Trophoblast cell (in vitro differentiated cells and primary cell): Measurements from ENCODE around the gene WNT5A.
A peak's percentile ranks its signal among the peaks of the same experiment; 100 is the strongest.

Experiments used
- DNase-seq, 2 donors: peaks; one replicate each; pipeline ENCODE4 v3.0.0-alpha.2; 2016
- H2AFZ ChIP-seq: 2 replicates; pipeline ENCODE4 v1.6.1; 2013; ENCODE audit warnings: low read length, moderate library complexity, mild to moderate bottlenecking; ENCODE audit not compliant: insufficient read depth, poor library complexity
- H2AK5ac ChIP-seq: 2 replicates; pipeline ENCODE4 v1.6.1; 2013; ENCODE audit warnings: mild to moderate bottlenecking, low read length
- H2BK120ac ChIP-seq: 2 replicates; pipeline ENCODE4 v1.6.1; 2013; ENCODE audit warnings: low read length, mild to moderate bottlenecking, moderate library complexity; ENCODE audit not compliant: insufficient read depth, poor library complexity
- H2BK12ac ChIP-seq: 2 replicates; pipeline ENCODE4 v1.6.1; 2013; ENCODE audit warnings: mild to moderate bottlenecking, low read length, moderate library complexity
- H2BK5ac ChIP-seq: 2 replicates; pipeline ENCODE4 v1.6.1; 2013; ENCODE audit warnings: low read length, low read depth, moderate library complexity, mild to moderate bottlenecking; ENCODE audit not compliant: poor library complexity
- H3K14ac ChIP-seq: 2 replicates; pipeline ENCODE4 v1.6.1; 2013; ENCODE audit warnings: mild to moderate bottlenecking, low read length
- H3K18ac ChIP-seq: 2 replicates; pipeline ENCODE4 v1.6.1; 2013; ENCODE audit warnings: mild to moderate bottlenecking, low read length
- H3K23ac ChIP-seq: 2 replicates; pipeline ENCODE4 v1.6.1; 2013; ENCODE audit warnings: low read length
- H3K27ac ChIP-seq: 2 replicates; pipeline ENCODE4 v1.5.1; 2013; ENCODE audit warnings: low read depth, mild to moderate bottlenecking, inconsistent platforms, low read length, moderate library complexity
- H3K27me3 ChIP-seq: 2 replicates; pipeline ENCODE4 v1.6.1; 2013; ENCODE audit warnings: inconsistent platforms, mild to moderate bottlenecking, low read length, moderate library complexity; ENCODE audit not compliant: insufficient read depth
- H3K36me3 ChIP-seq, 2 experiments: 1 replicate in 1 of 2; 2 replicates in 1 of 2; pipeline ENCODE4 v1.6.1; 2013; ENCODE audit warnings: low read length in 2 of 2, mild to moderate bottlenecking in 2 of 2, moderate library complexity in 1 of 2; ENCODE audit not compliant: insufficient read depth in 2 of 2, control insufficient read depth in 1 of 2
- H3K4ac ChIP-seq: 2 replicates; pipeline ENCODE4 v1.6.1; 2013; ENCODE audit warnings: low read depth, mild to moderate bottlenecking, low read length, moderate library complexity
- H3K4me1 ChIP-seq, 2 experiments: 1 replicate in 1 of 2; 2 replicates in 1 of 2; pipeline ENCODE4 v1.6.1; 2013; ENCODE audit warnings: low read length in 2 of 2, mild to moderate bottlenecking in 2 of 2, moderate library complexity in 1 of 2; ENCODE audit not compliant: insufficient read depth in 2 of 2, control insufficient read depth in 1 of 2
- H3K4me2 ChIP-seq: 2 replicates; pipeline ENCODE4 v1.6.1; 2013; ENCODE audit warnings: inconsistent platforms, mild to moderate bottlenecking, low read length, moderate library complexity
- H3K4me3 ChIP-seq: 2 replicates; pipeline ENCODE4 v1.5.1; 2013; ENCODE audit warnings: mild to moderate bottlenecking, low read depth, low read length, inconsistent platforms
- H3K79me1 ChIP-seq: one replicate; pipeline ENCODE4 v1.6.1; 2013; ENCODE audit warnings: low read length
- H3K79me2 ChIP-seq: 2 replicates; pipeline ENCODE4 v1.6.1; 2013; ENCODE audit warnings: low read length, mild to moderate bottlenecking; ENCODE audit not compliant: control insufficient read depth, insufficient read depth, poor library complexity
- H3K9ac ChIP-seq: 2 replicates; pipeline ENCODE4 v1.6.1; 2013; ENCODE audit warnings: mild to moderate bottlenecking, low read length
- H3K9me3 ChIP-seq: 2 replicates; pipeline ENCODE4 v1.6.1; 2013; ENCODE audit warnings: low read depth, mild to moderate bottlenecking, control low read depth, inconsistent platforms, low read length; ENCODE audit not compliant: insufficient read depth
- H4K12ac ChIP-seq: 2 replicates; pipeline ENCODE4 v1.6.1; 2013; ENCODE audit warnings: low read depth, mild to moderate bottlenecking, low read length, moderate library complexity
- H4K8ac ChIP-seq: 2 replicates; pipeline ENCODE4 v1.6.1; 2013; ENCODE audit warnings: low read depth, mild to moderate bottlenecking, low read length, moderate library complexity
- H4K91ac ChIP-seq: one replicate; pipeline ENCODE4 v1.6.1; 2013; ENCODE audit warnings: low read depth, mild to moderate bottlenecking, low read length, moderate library complexity
- WGBS: extraction: QIAGEN DNeasy Blood & Tissue Kit; methylation state at CpG from one replicate; pipeline ENCODE4 v1.1.7; 2013; ENCODE audit warnings: missing lambda C conversion rate; ENCODE audit not compliant: insufficient read length, insufficient coverage; ENCODE audit errors: extremely low coverage; 5-methylcytosine and 5-hydroxymethylcytosine counted together

The WNT5A gene

DNA sequence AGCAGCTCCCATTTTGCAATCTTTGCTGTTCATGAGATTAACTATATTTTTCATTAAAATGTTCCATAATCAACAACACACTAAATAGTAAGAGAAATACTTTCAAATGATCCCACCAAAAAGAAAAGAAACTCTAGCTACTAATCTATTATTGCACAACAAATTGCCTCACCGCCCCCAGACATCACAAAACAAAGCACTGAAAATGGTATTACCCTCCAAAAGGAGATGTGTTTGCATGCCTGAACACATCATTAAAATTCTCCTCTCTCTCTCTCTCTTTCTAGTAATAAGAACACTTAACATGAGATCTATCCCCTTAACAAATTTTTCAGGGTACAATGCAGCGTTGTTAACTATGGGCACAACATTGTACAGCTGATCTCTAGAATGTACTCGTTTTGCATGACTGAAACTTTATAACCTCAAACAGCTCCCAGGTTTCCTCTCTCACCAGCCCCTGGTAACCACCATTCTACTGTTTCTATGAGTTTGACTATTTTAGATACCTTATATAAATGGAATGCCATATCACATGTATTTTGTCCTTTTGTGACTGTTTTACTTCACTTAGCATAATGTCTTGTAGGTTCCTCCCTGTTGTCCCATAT lies 33.1 kb downstream of the WNT5A start:
- Histone ChIP-seq H2BK12ac (no peak overlapping the region), H3K4me3 (no peak overlapping the region), H3K9me3 (no peaks in the 10 kb centered on the region), H3K14ac (no peak overlapping the region), H4K12ac (no peak overlapping the region), H4K8ac (no peak overlapping the region), H3K4me2 (no peak overlapping the region), H3K27ac (no peak overlapping the region), H2BK5ac (no peak overlapping the region), H2BK120ac (no peak overlapping the region), H3K18ac (no peak overlapping the region), H3K27me3 (no peaks in the 10 kb centered on the region), H3K79me2 (no peaks in the 10 kb centered on the region), H2AFZ (no peak overlapping the region), H2AK5ac (no peak overlapping the region), H3K9ac (no peak overlapping the region), H3K23ac (no peak overlapping the region), H4K91ac (no peak overlapping the region), H3K36me3 (no peaks in the 10 kb centered on the region), H3K4ac (no peak overlapping the region), H3K4me1 (no peaks in the 10 kb centered on the region), H3K79me1 (no peaks in the 10 kb centered on the region)
- no peak for DNase-seq
- no CpG with 5 or more reads among the region's 3 CpGs for whole genome bisulfite sequencing

DNA sequence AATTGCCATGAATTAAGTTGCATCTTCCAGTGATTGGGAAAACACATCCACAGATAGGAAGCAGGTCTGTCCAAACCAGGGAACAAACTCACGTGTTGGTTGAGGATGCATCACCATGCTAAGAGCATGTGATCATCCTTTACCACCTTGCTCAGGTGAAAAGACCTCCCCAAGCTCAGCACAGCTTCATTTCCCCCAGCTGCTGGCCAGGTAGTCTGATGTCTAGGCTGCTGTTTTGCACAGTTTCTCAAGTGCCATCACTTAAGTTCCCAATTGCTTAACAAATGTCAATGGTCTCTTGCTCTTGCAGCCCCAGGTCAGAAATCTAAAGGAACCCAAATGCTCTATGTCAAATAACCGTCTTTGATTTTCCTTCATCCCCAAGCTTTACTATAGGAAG lies 34.2 kb downstream of the WNT5A start:
- no peak overlapping the region for H3K14ac ChIP-seq
- H3K79me2 ChIP-seq: no peaks in the 10 kb centered on the region
- H3K18ac ChIP-seq: no peak overlapping the region
- H2AK5ac ChIP-seq: no peak overlapping the region
- no peak overlapping the region for H2AFZ ChIP-seq
- no peak overlapping the region for H2BK120ac ChIP-seq
- H4K12ac ChIP-seq: no peak overlapping the region
- H3K4ac ChIP-seq: no peak overlapping the region
- H3K79me1 ChIP-seq: no peaks in the 10 kb centered on the region
- no peak overlapping the region for H4K8ac ChIP-seq
- no peaks in the 10 kb centered on the region for H3K9me3 ChIP-seq
- H3K4me3 ChIP-seq: peak overlapping the region; percentile 43
- no peak overlapping the region for H2BK5ac ChIP-seq
- no peak overlapping the region for H4K91ac ChIP-seq
- no peak overlapping the region for H3K9ac ChIP-seq
- DNase-seq: no peak
- no peak overlapping the region for H3K4me2 ChIP-seq
- H3K27me3 ChIP-seq: no peaks in the 10 kb centered on the region
- no peaks in the 10 kb centered on the region for H3K4me1 ChIP-seq
- no peak overlapping the region for H2BK12ac ChIP-seq
- H3K23ac ChIP-seq: no peak overlapping the region
- no peak overlapping the region for H3K27ac ChIP-seq
- WGBS: no CpG with 5 or more reads among the region's 2 CpGs
- H3K36me3 ChIP-seq: no peaks in the 10 kb centered on the region

DNA sequence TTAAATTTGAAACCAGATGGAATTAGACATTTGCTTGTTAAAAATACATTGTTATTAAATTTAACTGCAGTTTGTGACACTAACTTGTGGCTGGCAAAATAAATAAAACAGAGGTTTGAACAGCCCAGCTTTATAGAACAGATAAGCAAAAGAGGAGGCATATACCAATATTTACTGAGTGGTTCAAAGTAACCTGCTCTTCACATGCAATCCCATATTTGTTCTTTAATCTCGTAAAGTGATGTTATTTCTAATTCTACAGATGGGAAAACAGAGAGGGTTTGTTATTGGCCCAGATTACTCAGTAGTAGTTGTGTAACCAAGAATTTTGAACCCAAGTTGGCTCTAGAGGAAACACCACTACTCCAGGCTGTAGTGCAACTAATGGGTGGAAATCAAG lies 37.6 kb downstream of the WNT5A start:
- Histone ChIP-seq H3K4me1 (peaks cover 4 to 9% of the 10 kb centered on the region in 2 experiments), H3K4me3 (no peak overlapping the region), H4K8ac (no peak overlapping the region), H3K18ac (no peak overlapping the region), H3K79me2 (no peaks in the 10 kb centered on the region), H3K4me2 (no peak overlapping the region), H4K91ac (no peak overlapping the region), H2BK12ac (no peak overlapping the region), H3K9ac (no peak overlapping the region), H3K14ac (no peak overlapping the region), H3K27ac (no peak overlapping the region), H3K79me1 (peaks cover 4% of the 10 kb centered on the region), H2BK120ac (no peak overlapping the region), H3K4ac (no peak overlapping the region), H3K27me3 (no peaks in the 10 kb centered on the region), H4K12ac (no peak overlapping the region), H2AK5ac (no peak overlapping the region), H2AFZ (no peak overlapping the region), H3K36me3 (no peaks in the 10 kb centered on the region), H3K23ac (no peak overlapping the region), H3K9me3 (no peaks in the 10 kb centered on the region), H2BK5ac (no peak overlapping the region)
- no peak for DNase-seq
- WGBS: no CpG with 5 or more reads among the region's 1 CpG

- Histone ChIP-seq H3K79me2 (no peaks in the 10 kb centered on the region), H3K9ac (no peak overlapping the region), H2BK12ac (no peak overlapping the region), H3K9me3 (no peaks in the 10 kb centered on the region), H3K23ac (no peak overlapping the region), H2BK120ac (no peak overlapping the region), H3K36me3 (no peaks in the 10 kb centered on the region), H4K8ac (no peak overlapping the region), H3K4me3 (no peak overlapping the region), H3K4me2 (no peak overlapping the region), H3K4me1 (peaks cover 4 to 9% of the 10 kb centered on the region in 2 experiments), H3K4ac (no peak overlapping the region), H2BK5ac (no peak overlapping the region), H2AK5ac (no peak overlapping the region), H3K18ac (no peak overlapping the region), H4K91ac (peak overlapping the region; percentile 54), H3K27me3 (no peaks in the 10 kb centered on the region), H2AFZ (no peak overlapping the region), H3K27ac (no peak overlapping the region), H3K14ac (no peak overlapping the region), H4K12ac (no peak overlapping the region), H3K79me1 (peaks cover 4% of the 10 kb centered on the region)
- DNase-seq: peak in 1 of 2 donors; percentile 46
- no CpG with 5 or more reads among the region's 7 CpGs for WGBS
These were observed 40.3 kb downstream of the WNT5A start for GRCh38 chr3:55446850-55447249.
